Liver (tissue), 9 donors: ENCODE results near the gene RAB29. TPM values are rescaled to one million over a fixed set of nuclear protein-coding genes. Genes with fewer than 3 reads are reported as not detected.

Source experiments
- DNase-seq: peaks from one replicate; pipeline ENCODE4 v3.0.0-alpha.2; 2017; ENCODE audit warnings: low spot score
- H3K27ac ChIP-seq, 2 donors: one replicate each; pipeline ENCODE4 v1.7.0; 2013; ENCODE audit warnings: inconsistent platforms in 2 of 2, low read length in 2 of 2, control low read depth in 1 of 2, low read depth in 1 of 2, mild to moderate bottlenecking in 1 of 2
- H3K27me3 ChIP-seq, 4 donors: one replicate each; pipeline versions ENCODE4 v1.6.1 to v1.7.0; 2013; ENCODE audit warnings: low read length in 3 of 4, inconsistent platforms in 1 of 4, mild to moderate bottlenecking in 1 of 4, moderate library complexity in 1 of 4; ENCODE audit not compliant: control insufficient read depth in 4 of 4, insufficient read depth in 4 of 4
- H3K36me3 ChIP-seq, 4 donors: one replicate each; pipeline versions ENCODE4 v1.6.1 to v1.7.0; 2013; ENCODE audit warnings: low read length in 3 of 4, mild to moderate bottlenecking in 3 of 4, low read depth in 1 of 4, moderate library complexity in 1 of 4; ENCODE audit not compliant: control insufficient read depth in 4 of 4, insufficient read depth in 3 of 4
- H3K4me1 ChIP-seq, 4 donors: one replicate each; pipeline versions ENCODE4 v1.6.1 to v1.7.0; 2013; ENCODE audit warnings: low read length in 3 of 4, mild to moderate bottlenecking in 3 of 4, moderate library complexity in 1 of 4; ENCODE audit not compliant: control insufficient read depth in 4 of 4, insufficient read depth in 4 of 4
- H3K4me3 ChIP-seq, 3 donors: one replicate each; pipeline versions ENCODE4 v1.6.1 to v1.7.0; 2013; ENCODE audit warnings: low read length in 3 of 3, control low read depth in 1 of 3, low read depth in 1 of 3, mild to moderate bottlenecking in 1 of 3
- H3K9ac ChIP-seq, 2 donors: one replicate each; pipeline ENCODE4 v1.7.0; 2013; ENCODE audit warnings: low read length in 2 of 2, mild to moderate bottlenecking in 2 of 2, moderate library complexity in 2 of 2, control low read depth in 1 of 2, low read depth in 1 of 2
- H3K9me3 ChIP-seq, 4 donors: one replicate each; pipeline versions ENCODE4 v1.6.1 to v1.7.0; 2013; ENCODE audit warnings: low read length in 3 of 4; ENCODE audit not compliant: control insufficient read depth in 4 of 4
- FOXA1 ChIP-seq: IDR thresholded peaks from 2 replicates; pipeline ENCODE4 v1.6.1; 2016; ENCODE audit warnings: antibody characterized with exemption
- FOXA2 ChIP-seq: IDR thresholded peaks from 2 replicates; pipeline ENCODE4 v1.6.1; 2016; ENCODE audit warnings: antibody characterized with exemption
- GABPA ChIP-seq, 2 donors: IDR thresholded peaks in 1 of 2; conservative IDR thresholded peaks in 1 of 2; 2 replicates each; pipeline ENCODE4 v1.6.1; 2016; ENCODE audit warnings: antibody characterized with exemption in 2 of 2, mild to moderate bottlenecking in 1 of 2, moderate library complexity in 1 of 2
- HNF4A ChIP-seq, 2 donors: conservative IDR thresholded peaks; 2 replicates each; pipeline ENCODE4 v1.6.1; 2016; ENCODE audit warnings: antibody characterized with exemption in 2 of 2, mild to moderate bottlenecking in 2 of 2
- HNF4G ChIP-seq: IDR thresholded peaks from 2 replicates; pipeline ENCODE4 v1.6.1; 2016; ENCODE audit warnings: antibody characterized with exemption
- JUND ChIP-seq, 2 donors: IDR thresholded peaks; 2 replicates each; pipeline ENCODE4 v1.6.1; 2016; ENCODE audit warnings: antibody characterized with exemption in 2 of 2
- RAD21 ChIP-seq, 2 donors: IDR thresholded peaks; 2 replicates each; pipeline ENCODE4 v1.6.1; 2016; ENCODE audit warnings: antibody characterized with exemption in 2 of 2, mild to moderate bottlenecking in 2 of 2
- RXRA ChIP-seq, 2 donors: IDR thresholded peaks; 2 replicates each; pipeline ENCODE4 v1.6.1; 2017 to 2018; ENCODE audit warnings: antibody characterized with exemption in 2 of 2, mild to moderate bottlenecking in 1 of 2
- SP1 ChIP-seq: IDR thresholded peaks from 2 replicates; pipeline ENCODE4 v1.6.1; 2018; ENCODE audit warnings: antibody characterized with exemption, mild to moderate bottlenecking
- TAF1 ChIP-seq: conservative IDR thresholded peaks from 2 replicates; pipeline ENCODE4 v1.6.1; 2016; ENCODE audit warnings: antibody characterized with exemption, mild to moderate bottlenecking
- YY1 ChIP-seq: IDR thresholded peaks from 2 replicates; pipeline ENCODE4 v1.6.1; 2016; ENCODE audit warnings: antibody characterized with exemption, mild to moderate bottlenecking
- WGBS: extraction: QIAGEN DNeasy Blood & Tissue Kit; methylation state at CpG from one replicate; pipeline ENCODE4 v1.1.7; 2013; 5-methylcytosine and 5-hydroxymethylcytosine counted together
- polyA plus RNA-seq, 2 donors: library from polyadenylated mRNA; stranded (reverse) in 1 of 2; unstranded in 1 of 2; fragments of 200-250 nt in 1 of 2; fragments of >200 nt in 1 of 2; fragmentation: Nextera tagmentation in 1 of 2; extraction: Ambion mirVana in 1 of 2; gene quantifications; one replicate each; pipeline versions ENCODE4 v1.2.1 to v1.2.3, GENCODE V29; 2013 to 2015
- total RNA-seq, 2 donors: library from RNA; depleted of rRNA; stranded (reverse); fragments of >200 nt; gene quantifications; one replicate each; pipeline ENCODE4 v1.2.3, GENCODE V29; 2014
- TF ChIP-seq, protein P1 (sequence below): IDR thresholded peaks from 2 replicates; pipeline ENCODE4 v1.6.1; 2016; ENCODE audit warnings: antibody characterized with exemption, mild to moderate bottlenecking
- TF ChIP-seq, protein P2 (sequence below): IDR thresholded peaks from 2 replicates; pipeline ENCODE4 v1.6.1; 2016; ENCODE audit warnings: antibody characterized with exemption
- TF ChIP-seq, protein P3 (sequence below): IDR thresholded peaks from 2 replicates; pipeline ENCODE4 v1.6.1; 2016; ENCODE audit warnings: antibody characterized with exemption
- TF ChIP-seq, protein P4 (sequence below): fragments of 150-350 bp; IDR thresholded peaks from 2 replicates; pipeline ENCODE4 v1.5.1; 2017; ENCODE audit warnings: improper control_type of control experiment, low read depth, low read length; ENCODE audit not compliant: missing input control
- TF ChIP-seq, protein P5 (sequence below): IDR thresholded peaks from 2 replicates; pipeline ENCODE4 v1.6.1; 2016; ENCODE audit warnings: antibody characterized with exemption
- donor health status: healthy.
- donor health status: healthy.
- donor health status: healthy.
- donor health status: healthy.
- donor health status: healthy.

RAB29 gene
- total and polyA plus RNA-seq, 4 donors, result 11.0 to 25.0 (median 16.0) TPM

DNA sequence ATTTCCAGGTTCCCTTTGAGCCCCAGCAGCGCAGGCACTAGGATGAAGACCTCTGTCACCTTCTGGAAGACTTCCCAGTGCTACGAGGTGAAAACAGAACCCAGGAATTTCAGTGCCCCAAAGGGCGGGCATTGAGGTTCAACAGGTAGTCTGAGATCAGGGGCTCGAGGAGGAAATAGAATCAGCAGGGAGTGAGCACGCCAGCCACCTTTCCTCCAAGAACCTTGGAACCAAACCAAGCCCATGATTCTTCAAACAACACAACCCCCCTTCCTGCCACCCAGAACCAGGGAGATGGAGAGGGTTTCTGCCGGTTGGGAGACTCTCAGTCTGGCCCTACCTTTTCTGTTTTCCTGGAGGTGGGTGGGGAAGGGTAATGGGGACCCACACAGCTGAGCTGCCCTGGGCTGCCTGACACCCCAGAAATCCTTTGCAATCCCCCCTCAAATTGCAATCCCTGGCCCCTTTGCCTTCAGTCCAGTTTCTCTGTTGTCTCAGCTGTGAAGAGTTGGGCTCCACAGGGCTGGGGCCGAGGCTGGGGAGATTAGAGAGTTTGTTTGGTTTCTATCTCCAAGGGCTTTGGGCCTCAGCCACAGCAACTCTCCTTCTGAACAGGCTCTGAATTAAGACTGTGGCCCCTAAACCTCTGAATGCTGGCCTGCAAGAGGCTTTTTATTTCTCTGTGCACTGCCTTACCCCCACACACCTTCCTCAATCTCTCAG lies 25.9 kb upstream of the RAB29 start:
- peaks cover 0 to 14% (median 0%) of the 10 kb centered on the region in 4 donors for H3K36me3 ChIP-seq
- H3K4me1 ChIP-seq, result no peaks in the 10 kb centered on the region
- H3K9me3 ChIP-seq, result no peaks in the 10 kb centered on the region
- no peak for DNase-seq
- WGBS, result 90% methylated on average over 7 of the region's 7 CpGs
- H3K4me3 ChIP-seq, result no peak overlapping the region
- TF ChIP-seq HNF4G, result no peak
- no peak for TF ChIP-seq HNF4A (conservative IDR thresholded peaks at IDR 0.05)
- TF ChIP-seq RXRA (IDR thresholded peaks at IDR 0.05), result no peak
- no peak for TF ChIP-seq SP1
- TF ChIP-seq, protein P1, sequence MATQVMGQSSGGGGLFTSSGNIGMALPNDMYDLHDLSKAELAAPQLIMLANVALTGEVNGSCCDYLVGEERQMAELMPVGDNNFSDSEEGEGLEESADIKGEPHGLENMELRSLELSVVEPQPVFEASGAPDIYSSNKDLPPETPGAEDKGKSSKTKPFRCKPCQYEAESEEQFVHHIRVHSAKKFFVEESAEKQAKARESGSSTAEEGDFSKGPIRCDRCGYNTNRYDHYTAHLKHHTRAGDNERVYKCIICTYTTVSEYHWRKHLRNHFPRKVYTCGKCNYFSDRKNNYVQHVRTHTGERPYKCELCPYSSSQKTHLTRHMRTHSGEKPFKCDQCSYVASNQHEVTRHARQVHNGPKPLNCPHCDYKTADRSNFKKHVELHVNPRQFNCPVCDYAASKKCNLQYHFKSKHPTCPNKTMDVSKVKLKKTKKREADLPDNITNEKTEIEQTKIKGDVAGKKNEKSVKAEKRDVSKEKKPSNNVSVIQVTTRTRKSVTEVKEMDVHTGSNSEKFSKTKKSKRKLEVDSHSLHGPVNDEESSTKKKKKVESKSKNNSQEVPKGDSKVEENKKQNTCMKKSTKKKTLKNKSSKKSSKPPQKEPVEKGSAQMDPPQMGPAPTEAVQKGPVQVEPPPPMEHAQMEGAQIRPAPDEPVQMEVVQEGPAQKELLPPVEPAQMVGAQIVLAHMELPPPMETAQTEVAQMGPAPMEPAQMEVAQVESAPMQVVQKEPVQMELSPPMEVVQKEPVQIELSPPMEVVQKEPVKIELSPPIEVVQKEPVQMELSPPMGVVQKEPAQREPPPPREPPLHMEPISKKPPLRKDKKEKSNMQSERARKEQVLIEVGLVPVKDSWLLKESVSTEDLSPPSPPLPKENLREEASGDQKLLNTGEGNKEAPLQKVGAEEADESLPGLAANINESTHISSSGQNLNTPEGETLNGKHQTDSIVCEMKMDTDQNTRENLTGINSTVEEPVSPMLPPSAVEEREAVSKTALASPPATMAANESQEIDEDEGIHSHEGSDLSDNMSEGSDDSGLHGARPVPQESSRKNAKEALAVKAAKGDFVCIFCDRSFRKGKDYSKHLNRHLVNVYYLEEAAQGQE, result no peak
- TF ChIP-seq FOXA1, result no peak
- TF ChIP-seq YY1, result no peak
- TF ChIP-seq, protein P2, sequence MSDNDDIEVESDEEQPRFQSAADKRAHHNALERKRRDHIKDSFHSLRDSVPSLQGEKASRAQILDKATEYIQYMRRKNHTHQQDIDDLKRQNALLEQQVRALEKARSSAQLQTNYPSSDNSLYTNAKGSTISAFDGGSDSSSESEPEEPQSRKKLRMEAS, result no peak
- no peak for TF ChIP-seq GABPA (IDR thresholded peaks at IDR 0.05 in 1 of 2, conservative IDR thresholded peaks at IDR 0.05 in 1 of 2)
- no peak for TF ChIP-seq JUND (IDR thresholded peaks at IDR 0.05)
- TF ChIP-seq, protein P3, sequence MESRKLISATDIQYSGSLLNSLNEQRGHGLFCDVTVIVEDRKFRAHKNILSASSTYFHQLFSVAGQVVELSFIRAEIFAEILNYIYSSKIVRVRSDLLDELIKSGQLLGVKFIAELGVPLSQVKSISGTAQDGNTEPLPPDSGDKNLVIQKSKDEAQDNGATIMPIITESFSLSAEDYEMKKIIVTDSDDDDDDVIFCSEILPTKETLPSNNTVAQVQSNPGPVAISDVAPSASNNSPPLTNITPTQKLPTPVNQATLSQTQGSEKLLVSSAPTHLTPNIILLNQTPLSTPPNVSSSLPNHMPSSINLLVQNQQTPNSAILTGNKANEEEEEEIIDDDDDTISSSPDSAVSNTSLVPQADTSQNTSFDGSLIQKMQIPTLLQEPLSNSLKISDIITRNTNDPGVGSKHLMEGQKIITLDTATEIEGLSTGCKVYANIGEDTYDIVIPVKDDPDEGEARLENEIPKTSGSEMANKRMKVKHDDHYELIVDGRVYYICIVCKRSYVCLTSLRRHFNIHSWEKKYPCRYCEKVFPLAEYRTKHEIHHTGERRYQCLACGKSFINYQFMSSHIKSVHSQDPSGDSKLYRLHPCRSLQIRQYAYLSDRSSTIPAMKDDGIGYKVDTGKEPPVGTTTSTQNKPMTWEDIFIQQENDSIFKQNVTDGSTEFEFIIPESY, result no peak
- no peak for TF ChIP-seq FOXA2
- TF ChIP-seq RAD21 (IDR thresholded peaks at IDR 0.05), result no peak
- TF ChIP-seq, protein P4, sequence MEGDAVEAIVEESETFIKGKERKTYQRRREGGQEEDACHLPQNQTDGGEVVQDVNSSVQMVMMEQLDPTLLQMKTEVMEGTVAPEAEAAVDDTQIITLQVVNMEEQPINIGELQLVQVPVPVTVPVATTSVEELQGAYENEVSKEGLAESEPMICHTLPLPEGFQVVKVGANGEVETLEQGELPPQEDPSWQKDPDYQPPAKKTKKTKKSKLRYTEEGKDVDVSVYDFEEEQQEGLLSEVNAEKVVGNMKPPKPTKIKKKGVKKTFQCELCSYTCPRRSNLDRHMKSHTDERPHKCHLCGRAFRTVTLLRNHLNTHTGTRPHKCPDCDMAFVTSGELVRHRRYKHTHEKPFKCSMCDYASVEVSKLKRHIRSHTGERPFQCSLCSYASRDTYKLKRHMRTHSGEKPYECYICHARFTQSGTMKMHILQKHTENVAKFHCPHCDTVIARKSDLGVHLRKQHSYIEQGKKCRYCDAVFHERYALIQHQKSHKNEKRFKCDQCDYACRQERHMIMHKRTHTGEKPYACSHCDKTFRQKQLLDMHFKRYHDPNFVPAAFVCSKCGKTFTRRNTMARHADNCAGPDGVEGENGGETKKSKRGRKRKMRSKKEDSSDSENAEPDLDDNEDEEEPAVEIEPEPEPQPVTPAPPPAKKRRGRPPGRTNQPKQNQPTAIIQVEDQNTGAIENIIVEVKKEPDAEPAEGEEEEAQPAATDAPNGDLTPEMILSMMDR, result no peak
- no peak overlapping the region for H3K27ac ChIP-seq
- no peaks in the 10 kb centered on the region for H3K27me3 ChIP-seq
- no peak overlapping the region for H3K9ac ChIP-seq

DNA sequence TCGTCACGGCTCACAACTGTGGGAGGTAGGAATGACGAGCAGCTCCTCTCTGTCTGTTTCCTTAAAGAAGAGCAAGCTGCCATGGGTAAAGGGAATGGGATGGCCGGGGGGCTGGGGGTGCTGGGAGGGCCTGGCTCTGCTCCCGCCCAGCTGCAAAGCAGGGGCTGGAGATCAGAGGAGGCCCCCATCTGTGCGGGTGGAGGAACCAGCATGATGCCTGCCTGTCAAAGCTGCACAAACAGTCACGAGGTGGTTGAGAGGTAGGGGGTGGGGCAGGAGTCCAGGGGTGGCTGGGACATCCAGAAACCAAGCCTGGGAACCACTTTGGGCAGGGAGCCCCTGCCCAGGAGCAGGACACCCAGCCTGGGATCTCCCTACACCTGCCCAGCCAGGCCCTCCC lies 25.1 kb upstream of the RAB29 start:
- no peak overlapping the region for H3K9ac ChIP-seq
- no peaks in the 10 kb centered on the region for H3K4me1 ChIP-seq
- DNase-seq, result no peak
- no peak overlapping the region for H3K27ac ChIP-seq
- no peaks in the 10 kb centered on the region for H3K9me3 ChIP-seq
- H3K27me3 ChIP-seq, result no peaks in the 10 kb centered on the region
- H3K36me3 ChIP-seq, result peaks cover 0 to 14% (median 1%) of the 10 kb centered on the region in 4 donors
- TF ChIP-seq FOXA1, result no peak
- no peak for TF ChIP-seq SP1
- no peak for TF ChIP-seq HNF4A (conservative IDR thresholded peaks at IDR 0.05)
- TF ChIP-seq, protein P5, sequence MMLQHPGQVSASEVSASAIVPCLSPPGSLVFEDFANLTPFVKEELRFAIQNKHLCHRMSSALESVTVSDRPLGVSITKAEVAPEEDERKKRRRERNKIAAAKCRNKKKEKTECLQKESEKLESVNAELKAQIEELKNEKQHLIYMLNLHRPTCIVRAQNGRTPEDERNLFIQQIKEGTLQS, result no peak
- TF ChIP-seq TAF1, result no peak
- no peak for TF ChIP-seq HNF4G
- no peak overlapping the region for H3K4me3 ChIP-seq
- 94% methylated on average over 7 of the region's 7 CpGs for WGBS
